Neural cell (in vitro differentiated cells): Measurements from ENCODE around the gene RAC2.

Experiments used
- TF ChIP-seq, protein P1 (sequence below): fragments of 450-650 bp; IDR thresholded peaks from 2 replicates; pipeline ENCODE4 v1.5.1; 2014; ENCODE audit warnings: antibody characterized with exemption, mild to moderate bottlenecking, moderate library complexity; ENCODE audit not compliant: poor library complexity, severe bottlenecking
- TF ChIP-seq, protein P2 (sequence below): IDR thresholded peaks from 2 replicates; pipeline ENCODE4 v1.6.1; 2012; ENCODE audit warnings: borderline replicate concordance

DNA sequence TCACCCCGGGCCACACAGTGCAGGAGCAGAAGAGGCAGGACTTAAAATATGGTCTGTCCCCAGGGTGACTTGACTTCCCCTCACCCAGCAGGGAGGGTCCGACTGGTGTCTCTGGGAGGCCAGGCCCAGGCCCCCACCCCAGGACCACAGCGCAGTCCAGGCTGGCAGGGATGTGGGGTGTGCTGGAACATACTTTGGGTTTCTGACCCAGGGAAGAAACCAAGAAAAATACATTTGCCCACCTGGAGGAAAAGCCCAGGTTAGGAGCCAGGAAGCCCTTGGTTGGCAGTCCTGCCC is 61.2 kb downstream of the RAC2 start:
- TF ChIP-seq, protein P1, sequence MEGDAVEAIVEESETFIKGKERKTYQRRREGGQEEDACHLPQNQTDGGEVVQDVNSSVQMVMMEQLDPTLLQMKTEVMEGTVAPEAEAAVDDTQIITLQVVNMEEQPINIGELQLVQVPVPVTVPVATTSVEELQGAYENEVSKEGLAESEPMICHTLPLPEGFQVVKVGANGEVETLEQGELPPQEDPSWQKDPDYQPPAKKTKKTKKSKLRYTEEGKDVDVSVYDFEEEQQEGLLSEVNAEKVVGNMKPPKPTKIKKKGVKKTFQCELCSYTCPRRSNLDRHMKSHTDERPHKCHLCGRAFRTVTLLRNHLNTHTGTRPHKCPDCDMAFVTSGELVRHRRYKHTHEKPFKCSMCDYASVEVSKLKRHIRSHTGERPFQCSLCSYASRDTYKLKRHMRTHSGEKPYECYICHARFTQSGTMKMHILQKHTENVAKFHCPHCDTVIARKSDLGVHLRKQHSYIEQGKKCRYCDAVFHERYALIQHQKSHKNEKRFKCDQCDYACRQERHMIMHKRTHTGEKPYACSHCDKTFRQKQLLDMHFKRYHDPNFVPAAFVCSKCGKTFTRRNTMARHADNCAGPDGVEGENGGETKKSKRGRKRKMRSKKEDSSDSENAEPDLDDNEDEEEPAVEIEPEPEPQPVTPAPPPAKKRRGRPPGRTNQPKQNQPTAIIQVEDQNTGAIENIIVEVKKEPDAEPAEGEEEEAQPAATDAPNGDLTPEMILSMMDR = no peak
- TF ChIP-seq, protein P2, sequence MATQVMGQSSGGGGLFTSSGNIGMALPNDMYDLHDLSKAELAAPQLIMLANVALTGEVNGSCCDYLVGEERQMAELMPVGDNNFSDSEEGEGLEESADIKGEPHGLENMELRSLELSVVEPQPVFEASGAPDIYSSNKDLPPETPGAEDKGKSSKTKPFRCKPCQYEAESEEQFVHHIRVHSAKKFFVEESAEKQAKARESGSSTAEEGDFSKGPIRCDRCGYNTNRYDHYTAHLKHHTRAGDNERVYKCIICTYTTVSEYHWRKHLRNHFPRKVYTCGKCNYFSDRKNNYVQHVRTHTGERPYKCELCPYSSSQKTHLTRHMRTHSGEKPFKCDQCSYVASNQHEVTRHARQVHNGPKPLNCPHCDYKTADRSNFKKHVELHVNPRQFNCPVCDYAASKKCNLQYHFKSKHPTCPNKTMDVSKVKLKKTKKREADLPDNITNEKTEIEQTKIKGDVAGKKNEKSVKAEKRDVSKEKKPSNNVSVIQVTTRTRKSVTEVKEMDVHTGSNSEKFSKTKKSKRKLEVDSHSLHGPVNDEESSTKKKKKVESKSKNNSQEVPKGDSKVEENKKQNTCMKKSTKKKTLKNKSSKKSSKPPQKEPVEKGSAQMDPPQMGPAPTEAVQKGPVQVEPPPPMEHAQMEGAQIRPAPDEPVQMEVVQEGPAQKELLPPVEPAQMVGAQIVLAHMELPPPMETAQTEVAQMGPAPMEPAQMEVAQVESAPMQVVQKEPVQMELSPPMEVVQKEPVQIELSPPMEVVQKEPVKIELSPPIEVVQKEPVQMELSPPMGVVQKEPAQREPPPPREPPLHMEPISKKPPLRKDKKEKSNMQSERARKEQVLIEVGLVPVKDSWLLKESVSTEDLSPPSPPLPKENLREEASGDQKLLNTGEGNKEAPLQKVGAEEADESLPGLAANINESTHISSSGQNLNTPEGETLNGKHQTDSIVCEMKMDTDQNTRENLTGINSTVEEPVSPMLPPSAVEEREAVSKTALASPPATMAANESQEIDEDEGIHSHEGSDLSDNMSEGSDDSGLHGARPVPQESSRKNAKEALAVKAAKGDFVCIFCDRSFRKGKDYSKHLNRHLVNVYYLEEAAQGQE = no peak
